ENCODE data around the gene CDK19. TPM values are rescaled to one million over a fixed set of nuclear protein-coding genes. Genes with fewer than 3 reads are reported as not detected.

Gene CDK19
- polyA plus RNA-seq, 1 experiment = 21.4 TPM

GRCh38 chr6:110656492-110656891 lies 158.8 kb downstream of the CDK19 start:
- ChIA-PET POLR2A (no interaction called here), CTCF (no interaction called here)
- Histone ChIP-seq H3K27me3 (ENCODE audit: control insufficient read depth, insufficient read depth, low read length) (no peaks in the 10 kb centered on the region), H3K4me3 (ENCODE audit: low read depth, low read length) (no peak overlapping the region), H3K27ac (ENCODE audit: low read depth, low read length) (no peak overlapping the region), H3K9me3 (ENCODE audit: control insufficient read depth, insufficient read depth, low read length) (peaks cover 10% of the 10 kb centered on the region)
- TF ChIP-seq CTCF (IDR thresholded peaks at IDR 0.05; ENCODE audit: low read depth, low read length) = no peak
- no peak for DNase-seq (ENCODE audit: low read depth, low spot score)

GRCh38 chr6:110655821-110656220 lies 159.4 kb downstream of the CDK19 start:
- no peak for TF ChIP-seq CTCF (IDR thresholded peaks at IDR 0.05; ENCODE audit: low read depth, low read length)
- no peak overlapping the region for H3K27ac ChIP-seq (ENCODE audit: low read depth, low read length)
- H3K27me3 ChIP-seq (ENCODE audit: control insufficient read depth, insufficient read depth, low read length) = no peaks in the 10 kb centered on the region
- ChIA-PET POLR2A (no interaction called here), CTCF (no interaction called here)
- peaks cover 10% of the 10 kb centered on the region for H3K9me3 ChIP-seq (ENCODE audit: control insufficient read depth, insufficient read depth, low read length)
- DNase-seq (ENCODE audit: low read depth, low spot score) = no peak
- H3K4me3 ChIP-seq (ENCODE audit: low read depth, low read length) = no peak overlapping the region

- POLR2A ChIA-PET = interaction anchor here (0.7 kb wide), 1 partner anchor 126 kb away, joined by 4 read pairs; no protein-coding TSS in a partner anchor
- Histone ChIP-seq H3K27me3 (ENCODE audit: control insufficient read depth, insufficient read depth, low read length) (no peaks in the 10 kb centered on the region), H3K9me3 (ENCODE audit: control insufficient read depth, insufficient read depth, low read length) (no peaks in the 10 kb centered on the region), H3K27ac (ENCODE audit: low read depth, low read length) (no peak overlapping the region), H3K4me3 (ENCODE audit: low read depth, low read length) (no peak overlapping the region)
- no peak for TF ChIP-seq CTCF (IDR thresholded peaks at IDR 0.05; ENCODE audit: low read depth, low read length)
- CTCF ChIA-PET = interaction anchor here (0.9 kb wide), 1 partner anchor 28 kb away, joined by 5 read pairs; no protein-coding TSS in a partner anchor
- no peak for DNase-seq (ENCODE audit: low read depth, low spot score)
Observed at GRCh38 chr6:110654096-110654820, 161.0 kb downstream of the CDK19 start.

- no peak for TF ChIP-seq CTCF (IDR thresholded peaks at IDR 0.05; ENCODE audit: low read depth, low read length)
- no peak for DNase-seq (ENCODE audit: low read depth, low spot score)
- Histone ChIP-seq H3K27ac (ENCODE audit: low read depth, low read length) (no peak overlapping the region), H3K9me3 (ENCODE audit: control insufficient read depth, insufficient read depth, low read length) (no peaks in the 10 kb centered on the region), H3K27me3 (ENCODE audit: control insufficient read depth, insufficient read depth, low read length) (no peaks in the 10 kb centered on the region), H3K4me3 (ENCODE audit: low read depth, low read length) (no peak overlapping the region)
- POLR2A ChIA-PET = no interaction called here
- CTCF ChIA-PET = interaction anchor here (0.9 to 1.6 kb wide), 2 partner anchors 12 to 29 kb away, joined by 5 to 6 read pairs; no protein-coding TSS in a partner anchor
Observed at GRCh38 chr6:110653381-110653780, 161.9 kb downstream of the CDK19 start.

GRCh38 chr6:110652520-110652919 lies 162.7 kb downstream of the CDK19 start:
- TF ChIP-seq CTCF (IDR thresholded peaks at IDR 0.05; ENCODE audit: low read depth, low read length) = no peak
- CTCF ChIA-PET = interaction anchor here (0.8 to 1.6 kb wide), 5 partner anchors 10 to 297 kb away, joined by 3 to 6 read pairs (median 5); no protein-coding TSS in a partner anchor

More at GRCh38 chr6:110652520-110652919, 162.7 kb downstream of the CDK19 start:
- DNase-seq (ENCODE audit: low read depth, low spot score) = no peak
- no peaks in the 10 kb centered on the region for H3K27me3 ChIP-seq (ENCODE audit: control insufficient read depth, insufficient read depth, low read length)
- no peak overlapping the region for H3K27ac ChIP-seq (ENCODE audit: low read depth, low read length)
- no peak overlapping the region for H3K4me3 ChIP-seq (ENCODE audit: low read depth, low read length)
- no peaks in the 10 kb centered on the region for H3K9me3 ChIP-seq (ENCODE audit: control insufficient read depth, insufficient read depth, low read length)
- POLR2A ChIA-PET = no interaction called here
